NAMALWA (cell line): ENCODE results near the gene TBC1D22B.
"Not testable (repeated sequence)": the region's sequence is repeated elsewhere in the genome, so short reads cannot be mapped to it uniquely, and the experiment has no call there.

ENCODE experiments used
- DNase-seq: peaks from one replicate; pipeline ENCODE4 v3.0.0-alpha.2; 2015; ENCODE audit warnings: low spot score

The TBC1D22B gene

DNA sequence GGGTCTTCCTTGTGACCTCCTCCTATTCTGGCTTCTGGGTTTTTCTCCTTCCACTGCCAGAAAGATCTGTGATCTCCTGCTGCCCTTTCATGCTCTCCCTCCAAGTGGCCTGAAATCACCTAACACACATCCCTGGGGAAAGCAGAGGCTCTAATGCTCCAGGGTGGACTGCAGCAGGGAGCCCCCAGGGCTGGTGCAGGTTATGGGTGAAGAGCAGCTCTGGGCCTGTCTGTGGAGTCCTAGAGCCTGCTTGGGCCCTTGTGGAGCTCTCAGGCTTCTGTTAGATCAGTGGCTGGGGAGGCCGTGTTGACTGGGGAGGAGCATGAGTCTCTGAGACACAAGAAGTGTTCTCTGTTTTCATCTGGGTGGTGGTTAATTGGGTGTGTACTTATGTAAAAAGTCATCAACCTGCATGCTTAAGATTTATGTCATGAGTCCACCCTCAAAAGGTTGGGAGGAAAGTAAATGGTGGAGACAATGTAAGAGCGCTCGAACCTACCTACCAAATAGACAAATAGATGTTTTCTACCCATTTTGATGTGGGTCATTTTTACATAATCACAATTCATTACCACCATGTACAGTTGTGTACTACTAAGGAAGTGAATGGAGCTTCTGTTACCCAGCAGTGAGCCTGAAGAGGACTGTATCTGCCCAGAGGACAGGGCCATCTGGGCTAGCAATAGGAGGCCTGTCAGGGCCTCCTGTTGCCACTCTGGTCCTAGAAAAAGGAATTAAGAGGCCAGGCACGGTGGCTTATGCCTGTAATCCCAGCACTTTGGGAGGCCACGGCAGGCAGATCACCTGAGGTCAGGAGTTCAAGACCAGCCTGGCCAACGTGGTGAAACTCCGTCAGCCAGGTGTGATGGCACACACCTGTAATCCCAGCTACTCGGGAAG is 64.2 kb downstream of the TBC1D22B start:
- no peak for DNase-seq

DNA sequence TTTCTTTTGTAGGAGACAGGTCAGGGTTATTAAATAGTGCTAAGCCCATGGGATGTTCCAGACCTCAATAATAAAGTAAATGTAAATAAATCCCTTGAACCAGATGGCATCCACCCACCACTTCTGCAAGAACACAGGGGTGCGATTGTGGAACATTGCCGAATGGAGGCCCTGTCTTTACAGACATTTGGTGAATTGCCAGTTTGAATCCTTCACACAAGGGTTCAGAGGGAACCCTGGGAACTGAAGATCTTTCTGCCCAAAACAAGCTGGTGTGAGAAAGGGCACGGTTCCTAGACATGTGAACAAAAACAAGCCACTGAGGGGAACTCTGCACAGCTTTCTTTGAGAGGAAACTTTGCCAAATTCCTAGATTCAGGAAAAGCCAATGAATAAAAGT is 66.0 kb downstream of the TBC1D22B start:
- DNase-seq = no peak

DNA sequence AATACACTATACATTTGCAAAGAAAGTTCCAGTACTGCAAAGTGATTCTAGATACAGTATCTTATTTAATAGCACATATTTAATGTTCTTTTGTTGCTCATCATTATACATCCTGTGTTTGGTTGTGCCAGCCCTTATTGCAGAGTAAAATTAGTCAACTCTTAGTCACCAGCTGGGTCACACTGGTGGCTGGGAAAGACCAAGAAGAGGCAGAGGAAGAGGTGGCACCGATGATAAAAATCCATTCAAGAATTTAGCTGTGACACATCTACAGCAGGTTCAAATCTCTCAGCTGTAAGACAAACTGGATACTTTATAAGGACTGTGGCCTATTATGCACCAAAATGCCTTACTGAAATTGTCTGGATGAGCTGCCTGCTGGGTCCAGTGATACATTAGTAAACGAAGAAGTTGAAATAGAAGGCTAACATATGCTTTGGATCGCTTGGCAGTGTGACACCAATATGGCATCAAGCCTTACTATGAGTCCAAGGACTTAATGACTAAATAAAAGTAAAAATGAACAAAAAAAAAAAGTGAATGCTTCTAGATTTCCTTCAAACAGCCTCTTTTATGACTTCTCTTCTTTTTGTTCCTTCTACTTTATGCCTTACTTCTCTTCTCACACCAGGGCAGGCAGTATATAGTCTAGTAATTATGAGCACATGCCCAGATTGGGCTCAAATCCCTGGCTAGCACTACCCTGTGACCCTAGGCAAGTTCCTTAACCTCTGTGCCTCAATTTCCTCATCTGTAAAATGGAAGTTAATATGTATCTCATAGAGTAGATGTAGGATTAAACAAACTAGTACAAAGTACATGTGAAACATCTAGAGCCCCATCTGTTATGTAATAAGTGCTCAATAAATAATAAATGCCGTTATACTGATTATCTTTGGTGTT is 66.8 kb downstream of the TBC1D22B start:
- no peak for DNase-seq

DNA sequence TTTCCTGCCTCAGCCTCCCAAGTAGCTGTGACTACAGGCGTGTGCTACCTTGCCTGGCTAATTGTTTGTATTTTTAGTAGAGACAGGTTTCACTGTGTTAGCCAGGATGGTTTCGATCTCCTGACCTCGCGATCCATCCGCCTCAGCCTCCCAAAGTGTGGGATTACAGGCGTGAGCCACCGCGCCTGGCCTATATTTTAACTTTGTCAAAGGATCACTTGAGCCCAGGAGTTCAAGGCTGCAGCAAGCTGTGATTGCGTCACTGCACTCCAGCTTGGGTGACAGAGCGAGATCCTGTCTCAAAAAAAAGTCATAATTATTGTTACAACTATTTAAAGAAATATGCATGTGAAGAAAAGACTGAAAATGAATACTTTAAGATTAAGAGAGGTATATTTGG is 72.8 kb downstream of the TBC1D22B start:
- DNase-seq = not testable (repeated sequence)

DNA sequence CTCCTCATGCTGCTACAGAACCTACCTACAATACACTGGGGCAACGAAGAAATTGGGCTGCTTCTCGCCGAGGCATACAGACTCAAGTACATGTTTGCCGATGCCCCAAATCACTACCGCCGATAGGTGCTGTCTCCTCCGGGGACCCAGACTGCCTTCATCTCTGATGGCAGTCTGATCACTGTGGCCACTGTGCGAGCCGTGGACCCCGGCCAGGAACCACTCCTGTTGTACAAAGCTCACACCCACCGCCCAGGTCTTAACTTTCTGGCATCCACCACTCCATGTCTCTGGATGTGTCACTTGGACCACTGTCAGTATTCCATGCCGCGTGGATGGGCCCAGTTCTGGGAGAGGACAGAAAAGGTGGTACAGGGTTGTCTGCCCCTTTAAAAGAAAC is 73.5 kb downstream of the TBC1D22B start:
- no peak for DNase-seq

DNA sequence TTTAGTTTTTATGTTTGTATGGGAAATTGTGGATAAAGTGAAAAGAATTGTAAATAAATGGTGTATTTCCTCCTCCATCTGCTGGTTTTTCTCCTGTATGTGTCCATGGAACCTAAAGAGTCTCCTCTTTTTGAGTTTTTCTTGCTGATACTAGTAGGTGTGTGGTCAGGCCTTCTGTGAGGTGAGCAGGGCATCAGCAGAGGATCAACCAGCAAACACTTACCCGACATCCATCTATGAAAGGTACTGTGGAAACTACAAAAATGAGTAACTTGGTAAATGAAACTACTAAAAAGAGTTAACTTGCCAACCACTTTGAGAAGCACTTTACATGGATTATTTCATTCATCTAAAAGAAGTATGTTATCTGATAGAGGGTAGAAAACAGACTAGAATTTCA is 75.3 kb downstream of the TBC1D22B start:
- DNase-seq = no peak

DNA sequence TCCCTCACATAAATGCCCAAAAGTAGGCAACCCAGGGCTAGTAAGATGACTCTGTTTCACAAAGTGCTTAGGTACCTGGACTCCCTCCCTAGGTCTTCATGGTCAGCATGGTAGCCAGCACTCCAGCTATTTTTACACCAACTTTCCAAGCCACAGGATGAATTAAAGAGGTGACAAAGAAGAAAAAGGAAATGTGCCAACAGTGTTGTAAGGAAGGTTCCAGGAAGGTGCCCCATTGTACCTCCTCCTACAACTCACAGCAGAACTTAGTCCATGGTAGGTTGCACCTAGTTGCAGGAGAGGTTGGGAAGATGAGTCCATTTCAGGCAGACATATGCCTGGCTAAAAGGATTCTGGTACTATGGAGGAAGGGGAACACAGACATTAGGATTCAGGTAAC is 76.5 kb downstream of the TBC1D22B start:
- no peak for DNase-seq

DNA sequence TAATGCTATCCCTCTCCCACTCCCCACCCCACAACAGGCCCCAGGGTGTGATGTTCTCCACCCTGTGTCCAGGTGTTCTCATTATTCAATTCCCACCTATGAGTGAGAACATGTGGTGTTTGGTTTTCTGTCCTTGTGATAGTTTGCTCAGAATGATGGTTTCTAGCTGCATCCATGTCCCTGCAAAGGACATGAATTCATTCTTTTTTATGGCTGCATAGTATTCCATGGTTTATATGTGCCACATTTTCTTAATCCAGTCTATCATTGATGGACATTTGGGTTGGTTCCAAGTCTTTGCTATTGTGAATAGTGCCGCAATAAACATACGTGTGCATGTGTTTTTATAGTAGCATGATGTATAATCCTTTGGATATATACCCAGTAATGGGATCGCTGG is 80.7 kb downstream of the TBC1D22B start:
- not testable (repeated sequence) for DNase-seq

DNA sequence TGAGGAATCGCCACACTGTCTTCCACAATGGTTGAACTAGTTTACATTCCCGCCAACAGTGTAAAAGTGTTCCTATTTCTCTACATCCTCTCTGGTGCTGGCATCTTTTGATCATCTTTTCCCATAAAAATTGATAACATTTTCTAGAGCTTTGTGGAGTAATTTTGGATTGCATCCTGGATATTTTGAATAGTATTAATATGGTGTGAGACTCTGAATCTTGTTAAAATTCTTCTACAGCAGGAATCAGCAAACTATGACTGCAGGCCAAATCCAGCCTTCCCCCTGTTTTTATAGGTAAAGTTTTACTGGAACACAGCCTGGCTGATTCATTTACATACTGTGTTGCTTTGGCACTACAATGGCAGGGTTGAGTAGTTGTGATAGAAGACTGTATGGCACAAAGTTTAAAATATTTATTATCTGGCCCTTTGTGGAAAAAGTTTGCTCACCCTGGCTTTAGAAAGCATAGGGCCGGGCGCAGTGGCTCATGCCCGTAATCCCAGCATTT is 81.2 kb downstream of the TBC1D22B start:
- DNase-seq = no peak

DNA sequence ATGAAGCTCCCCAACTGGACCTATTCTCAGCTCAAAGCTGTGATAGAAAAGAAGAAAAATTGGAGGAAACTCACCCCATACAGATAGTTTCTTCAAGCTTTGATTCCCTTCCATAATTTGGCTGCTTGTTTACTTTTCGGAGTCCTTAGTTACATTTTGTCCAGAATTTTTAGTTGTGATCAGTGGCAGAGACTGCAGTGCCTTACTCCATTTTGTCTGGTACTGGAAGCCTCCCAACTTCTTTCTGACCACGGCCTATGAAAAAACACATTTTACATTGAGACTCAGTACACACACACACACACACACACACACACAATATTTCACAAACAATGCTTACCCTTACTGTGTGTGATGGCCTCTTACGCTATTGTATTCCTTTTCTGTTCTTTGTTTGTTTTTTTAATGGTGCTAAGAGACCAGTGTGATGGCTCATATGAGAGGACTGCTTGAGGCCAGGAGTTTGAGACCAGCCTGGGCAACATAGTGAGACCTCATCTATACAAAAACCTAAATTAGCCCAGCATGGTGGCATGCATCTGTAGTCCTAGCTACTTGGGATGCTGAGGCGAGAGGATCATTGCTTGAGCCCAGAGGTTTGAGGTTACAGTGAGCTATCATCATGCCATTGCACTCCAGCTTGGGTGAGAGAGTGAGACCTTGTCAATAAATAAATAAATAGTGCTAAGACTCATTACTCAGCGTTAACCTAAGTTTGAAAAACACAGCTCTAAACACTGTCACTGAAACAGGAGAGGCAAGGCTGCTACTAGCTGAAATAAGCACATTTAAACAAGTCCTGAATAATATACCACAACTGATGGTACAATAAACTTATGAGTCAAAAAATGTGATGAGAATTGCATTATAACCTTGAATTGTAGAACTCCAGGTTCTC is 82.4 kb downstream of the TBC1D22B start:
- DNase-seq = no peak

DNA sequence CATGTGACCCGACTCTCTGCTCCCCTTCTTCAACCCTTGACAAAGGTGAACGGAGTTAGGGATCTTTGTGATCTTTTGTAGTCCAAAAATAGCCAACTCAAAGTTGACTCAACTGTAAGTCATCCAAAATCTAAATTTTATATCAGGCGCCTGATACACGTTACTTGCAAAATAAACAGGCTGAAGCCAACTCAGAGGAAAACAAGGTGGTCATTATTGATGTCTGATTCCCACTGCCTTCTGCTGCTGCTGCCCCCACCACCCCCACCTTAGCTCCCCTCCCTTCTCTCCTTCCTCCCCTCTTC is 83.0 kb downstream of the TBC1D22B start:
- no peak for DNase-seq

DNA sequence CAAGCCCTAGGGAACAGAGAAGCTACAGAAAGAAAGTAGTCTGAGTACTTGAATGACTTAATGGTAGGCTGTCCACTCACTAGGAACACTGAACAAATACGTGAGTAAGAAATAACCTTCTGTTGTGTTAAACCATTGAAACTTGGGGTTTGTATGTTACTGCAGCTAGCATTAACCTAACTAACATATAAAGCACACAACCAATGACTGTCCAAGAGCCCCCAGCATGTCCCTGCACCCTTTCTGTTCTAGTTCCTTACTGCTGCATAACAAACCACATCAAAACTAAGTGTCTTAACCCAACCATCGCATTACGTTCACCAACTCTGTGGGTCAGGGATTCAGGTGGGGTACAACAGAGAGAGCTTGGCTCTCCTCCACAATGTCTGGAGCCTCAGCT is 85.7 kb downstream of the TBC1D22B start:
- DNase-seq = no peak

DNA sequence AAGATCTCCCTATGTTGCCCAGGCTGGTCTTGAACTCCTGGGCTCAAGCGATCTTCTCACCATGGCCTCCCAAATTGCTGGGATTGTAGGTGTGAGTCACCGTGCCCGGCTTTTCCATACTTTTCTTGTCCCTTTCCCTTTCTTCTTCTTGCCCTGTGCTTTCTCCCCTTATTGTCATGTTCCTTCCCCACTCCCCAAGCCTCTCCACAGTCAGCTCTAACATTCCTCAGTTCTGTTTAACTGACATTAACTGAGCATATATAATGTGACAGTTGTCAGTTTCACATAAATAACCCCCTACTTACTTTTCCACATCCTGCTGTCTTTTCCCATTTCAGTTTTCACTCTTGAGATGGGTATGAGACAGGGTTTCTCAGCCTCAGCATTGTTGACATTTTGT is 86.7 kb downstream of the TBC1D22B start:
- no peak for DNase-seq

DNA sequence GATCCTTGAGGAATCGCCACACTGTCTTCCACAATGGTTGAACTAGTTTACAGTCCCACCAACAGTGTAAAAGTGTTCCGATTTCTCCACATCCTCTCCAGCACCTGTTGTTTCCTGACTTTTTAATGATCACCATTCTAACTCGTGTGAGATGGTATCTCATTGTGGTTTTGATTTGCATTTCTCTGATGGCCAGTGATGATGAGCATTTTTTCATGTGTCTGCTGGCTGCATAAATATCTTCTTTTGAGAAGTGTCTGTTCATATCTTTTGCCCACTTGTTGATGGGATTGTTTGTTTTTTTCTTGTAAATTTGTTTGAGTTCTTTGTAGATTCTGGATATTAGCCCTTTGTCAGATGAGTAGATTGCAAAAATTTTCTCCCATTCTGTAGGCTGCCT is 88.2 kb downstream of the TBC1D22B start:
- not testable (repeated sequence) for DNase-seq

DNA sequence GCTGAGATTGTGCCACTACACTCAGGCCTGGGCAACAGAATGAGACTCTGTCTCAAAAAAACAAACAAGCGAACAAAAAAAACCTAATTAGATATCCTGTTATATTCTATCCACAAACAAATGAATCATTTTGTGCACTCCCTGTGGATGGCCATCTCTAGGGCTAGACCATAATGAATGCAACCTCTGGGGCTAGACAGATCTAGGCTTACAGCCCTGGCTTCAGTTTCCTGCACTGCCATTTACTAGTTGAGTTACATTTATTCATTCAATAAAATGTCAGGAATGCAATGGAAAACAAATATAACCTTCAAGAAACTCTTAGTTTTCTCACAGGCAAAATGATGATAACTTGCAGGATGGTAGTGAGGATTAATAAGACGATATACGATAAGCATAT is 89.6 kb downstream of the TBC1D22B start:
- no peak for DNase-seq

DNA sequence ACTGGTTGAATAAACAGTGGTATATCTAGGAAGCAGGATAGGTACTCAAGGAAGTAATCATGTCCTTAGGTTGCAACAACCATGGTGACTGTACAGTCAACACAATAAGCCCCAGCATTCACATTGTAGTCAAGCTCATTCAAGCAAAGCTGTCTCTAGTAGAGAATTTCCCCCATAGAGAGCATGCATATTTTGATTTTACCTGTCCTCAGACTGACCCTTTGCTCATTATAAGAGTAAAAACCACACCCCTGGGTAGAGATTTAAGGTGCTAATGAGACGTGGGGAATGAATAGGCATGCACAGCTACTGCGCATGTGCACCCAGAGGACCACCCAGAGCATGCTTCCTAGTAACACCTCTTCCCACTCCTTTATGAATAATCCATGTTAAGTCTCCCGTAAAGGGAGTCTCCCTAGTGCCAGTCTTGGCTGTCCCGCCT is 90.1 kb downstream of the TBC1D22B start:
- DNase-seq = no peak

DNA sequence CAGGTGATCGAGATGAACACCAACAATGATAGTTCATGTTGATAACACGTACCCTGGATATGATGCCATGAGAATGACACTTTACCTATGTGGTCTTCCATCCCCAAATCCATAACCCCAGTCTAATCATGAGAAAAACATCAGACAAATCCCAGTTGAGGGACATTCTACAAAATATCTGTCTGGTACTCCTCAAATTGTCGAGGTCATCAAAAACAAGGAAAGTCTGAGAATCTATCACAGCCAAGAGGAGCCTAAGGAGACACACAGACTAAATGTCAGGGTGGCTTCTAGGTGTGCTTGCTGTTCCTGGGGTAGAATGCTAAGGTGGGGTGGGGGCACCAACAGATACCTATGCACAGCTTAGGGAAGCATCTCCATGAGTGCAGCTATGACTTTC is 93.5 kb downstream of the TBC1D22B start:
- DNase-seq = no peak

DNA sequence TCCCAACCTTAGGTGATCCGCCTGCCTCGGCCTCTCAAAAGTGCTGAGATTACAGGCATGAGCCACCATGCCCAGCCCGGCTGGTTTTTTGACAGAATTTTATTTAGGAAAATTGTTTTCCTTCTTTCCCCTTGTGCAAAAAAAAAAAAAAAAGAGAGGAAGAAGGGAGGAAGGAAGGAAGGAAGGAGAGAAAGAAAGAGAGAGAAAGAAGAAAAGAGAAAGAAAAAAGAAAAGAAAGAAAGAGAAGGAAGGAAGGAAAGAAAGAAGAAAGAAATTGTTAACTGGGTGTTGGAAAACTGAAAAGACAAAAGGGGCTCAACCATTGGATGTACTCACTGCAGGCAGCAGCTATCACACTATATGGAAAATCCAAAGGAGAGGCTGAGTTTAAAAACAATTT is 94.8 kb downstream of the TBC1D22B start:
- DNase-seq = no peak

DNA sequence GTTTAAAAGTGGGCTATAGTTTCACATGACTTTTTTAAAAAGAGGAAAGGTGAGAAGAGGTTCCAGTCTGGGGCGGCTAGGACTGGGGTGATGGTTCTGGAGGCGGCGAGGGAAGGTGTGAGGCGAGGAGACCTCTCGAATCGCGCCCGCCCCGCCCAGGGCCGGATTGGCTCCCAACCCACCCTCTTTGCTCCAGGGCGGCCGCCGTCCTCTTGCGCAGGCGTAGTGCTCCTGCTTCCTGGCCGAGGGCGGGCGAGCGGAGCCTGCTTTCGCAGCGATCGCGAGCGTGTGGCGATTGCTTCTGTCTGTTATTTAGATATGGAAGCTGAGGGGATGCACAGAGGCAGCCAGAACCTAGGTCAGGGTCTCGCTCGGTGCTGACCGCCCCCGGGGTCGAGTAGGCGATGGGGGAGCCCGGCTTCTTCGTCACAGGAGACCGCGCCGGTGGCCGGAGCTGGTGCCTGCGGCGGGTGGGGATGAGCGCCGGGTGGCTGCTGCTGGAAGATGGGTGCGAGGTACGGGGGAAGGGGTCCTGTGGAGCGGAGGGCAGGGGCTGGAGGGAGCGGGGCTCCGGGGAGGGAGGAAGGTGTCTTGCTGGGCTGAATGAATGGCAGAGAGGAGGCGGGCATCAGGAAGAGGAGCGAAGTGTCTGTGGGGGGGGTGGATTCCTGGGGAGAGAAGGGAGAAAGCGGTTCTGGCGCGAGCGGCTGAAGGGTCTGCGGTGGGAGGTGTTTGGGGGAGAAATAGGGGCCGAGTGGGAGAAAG is 96.4 kb downstream of the TBC1D22B start, which contains the start of gene RNF8:
Gene RNF8 (plus strand): TSS at position 223 of the 765 bp plus-strand sequence. CDS start 182 bp downstream, at position 405.
- DNase-seq = peak; percentile 92

DNA sequence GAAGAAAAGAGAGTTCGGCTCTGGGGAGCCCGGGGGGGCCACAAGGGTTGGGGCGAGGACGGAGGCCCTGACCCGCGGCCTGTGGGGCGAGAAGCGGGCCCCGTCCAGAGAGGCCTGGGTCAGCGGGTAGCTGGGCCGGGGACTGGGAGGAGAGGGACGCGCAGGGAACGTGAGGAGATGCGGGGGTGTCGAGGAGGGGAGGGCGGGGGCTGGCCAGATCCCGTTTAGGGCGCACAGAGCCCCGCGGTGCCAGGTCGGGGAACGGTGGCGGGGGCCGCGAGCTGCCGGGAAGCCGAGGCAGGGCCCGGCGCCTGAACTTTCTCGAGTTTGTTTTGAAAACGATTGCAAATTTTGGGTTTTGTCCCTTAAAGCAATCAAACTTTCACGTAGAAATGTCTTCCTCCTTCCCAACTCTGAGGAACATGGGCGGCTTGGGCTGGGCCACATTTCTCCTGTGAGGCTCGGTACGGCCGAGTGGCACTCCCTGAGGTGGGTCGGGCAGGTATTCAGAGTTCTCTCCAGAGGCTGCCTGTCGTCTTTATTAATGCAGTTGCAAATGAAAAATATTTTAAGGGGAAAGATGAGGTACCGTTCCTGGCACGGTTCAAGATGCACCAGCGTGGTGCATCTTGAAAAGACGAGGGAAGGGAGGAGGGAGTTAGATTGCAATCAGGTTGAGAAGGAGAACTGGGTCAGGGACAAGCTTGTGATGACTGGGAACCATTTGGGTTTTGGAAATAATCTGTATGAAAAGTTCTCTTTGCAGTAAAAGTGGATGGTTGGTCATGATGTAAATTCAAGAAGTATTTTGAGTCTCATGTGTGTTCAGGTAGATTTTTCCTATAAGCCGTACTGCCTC is 97.2 kb downstream of the TBC1D22B start:
- peak; percentile 28 for DNase-seq
